Liver (tissue), 3 donors: ENCODE measurements around the gene CHIC2.

Experiments
- CTCF ChIP-seq: fragments of 150-350 bp; IDR thresholded peaks from 2 replicates; pipeline ENCODE4 v1.5.1; 2017; ENCODE audit warnings: improper control_type of control experiment, low read depth, low read length; ENCODE audit not compliant: missing input control
- GABPA ChIP-seq, 2 donors: IDR thresholded peaks in 1 of 2; conservative IDR thresholded peaks in 1 of 2; 2 replicates each; pipeline ENCODE4 v1.6.1; 2016; ENCODE audit warnings: antibody characterized with exemption in 2 of 2, mild to moderate bottlenecking in 1 of 2, moderate library complexity in 1 of 2
- RAD21 ChIP-seq, 2 donors: IDR thresholded peaks; 2 replicates each; pipeline ENCODE4 v1.6.1; 2016; ENCODE audit warnings: antibody characterized with exemption in 2 of 2, mild to moderate bottlenecking in 2 of 2
- YY1 ChIP-seq: IDR thresholded peaks from 2 replicates; pipeline ENCODE4 v1.6.1; 2016; ENCODE audit warnings: antibody characterized with exemption, mild to moderate bottlenecking
- donor health status: healthy.
- donor health status: healthy.

- TF ChIP-seq CTCF (no peak), GABPA (IDR thresholded peaks at IDR 0.05 in 1 of 2, conservative IDR thresholded peaks at IDR 0.05 in 1 of 2) (no peak), YY1 (no peak), RAD21 (IDR thresholded peaks at IDR 0.05) (no peak)
These were observed 1.6 kb upstream of the CHIC2 start for GRCh38 chr4:54066088-54066415.
